HG02610 (cell line): Measurements from ENCODE around the gene PAIP2B.
A peak's percentile ranks its signal among the peaks of the same experiment; 100 is the strongest.
"Not testable (repeated sequence)": the region's sequence is repeated elsewhere in the genome, so short reads cannot be mapped to it uniquely, and the experiment has no call there.

Experiments
- ATAC-seq: cut with Tn5 transposase; IDR thresholded peaks from one replicate; pipeline ENCODE4 v1.9.1; 2021; ENCODE audit warnings: mild to moderate bottlenecking, moderate library complexity; ENCODE audit not compliant: unreplicated experiment

Gene PAIP2B, protein sequence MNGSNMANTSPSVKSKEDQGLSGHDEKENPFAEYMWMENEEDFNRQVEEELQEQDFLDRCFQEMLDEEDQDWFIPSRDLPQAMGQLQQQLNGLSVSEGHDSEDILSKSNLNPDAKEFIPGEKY

DNA sequence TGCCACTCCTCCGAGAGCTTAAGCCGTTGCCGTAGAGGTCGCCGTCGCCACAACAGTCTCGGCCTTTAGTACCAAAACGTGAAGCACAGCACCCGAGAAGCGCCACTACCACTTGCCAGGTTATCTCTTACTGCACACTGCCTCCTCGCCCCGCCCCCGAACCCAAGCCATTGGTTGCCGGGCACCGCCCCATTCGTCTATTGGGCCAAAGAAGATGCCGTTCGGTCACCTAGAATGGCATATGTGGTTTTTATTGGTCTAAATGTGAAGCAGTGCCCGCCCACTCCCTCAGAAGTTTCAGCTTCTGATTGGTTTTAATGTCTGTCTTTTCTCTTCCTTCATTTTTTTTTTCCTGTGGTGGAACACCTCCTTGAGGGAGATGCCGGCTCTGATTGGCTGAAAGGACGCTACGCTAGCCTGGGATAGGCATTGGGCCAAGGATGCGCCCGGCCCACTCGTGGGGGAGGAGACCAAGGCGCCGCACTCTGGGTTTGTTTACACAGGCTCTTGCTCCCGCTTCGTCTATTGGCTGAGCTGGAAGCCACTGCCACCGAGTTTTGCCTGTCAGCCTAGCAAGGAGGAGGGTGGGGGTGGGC is at the start of gene PAIP2B:
TSS of gene PAIP2B (minus strand) at position 139 of the 596 bp plus-strand sequence. CDS start 24,514 bp downstream, outside the sequence.
- peak; percentile 98 for ATAC-seq

DNA sequence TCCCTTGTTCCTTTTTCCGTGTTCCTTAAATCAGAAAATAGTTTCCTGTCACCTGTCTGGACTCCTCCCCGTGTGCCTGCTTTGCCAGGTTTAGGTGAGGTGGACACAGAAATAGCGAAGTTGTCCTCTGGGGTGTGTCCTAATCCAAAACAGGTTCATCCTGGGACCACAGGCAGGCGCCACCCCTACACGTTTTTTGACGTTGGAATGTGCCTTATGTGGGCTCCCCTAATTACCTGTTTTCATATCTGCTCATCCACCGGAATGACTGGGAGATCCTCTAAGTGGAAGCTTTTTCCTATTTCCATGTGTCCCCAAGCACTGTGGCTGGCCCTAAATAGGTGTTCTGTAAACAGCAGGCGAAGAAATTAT is 49.0 kb upstream of the PAIP2B start:
- ATAC-seq, result no peak

GRCh38 chr2:71269511-71270090 is 42.7 kb upstream of the PAIP2B start:
- no peak for ATAC-seq

- ATAC-seq, result no peak
Measured at GRCh38 chr2:71263386-71263785, 36.5 kb upstream of the PAIP2B start.

DNA sequence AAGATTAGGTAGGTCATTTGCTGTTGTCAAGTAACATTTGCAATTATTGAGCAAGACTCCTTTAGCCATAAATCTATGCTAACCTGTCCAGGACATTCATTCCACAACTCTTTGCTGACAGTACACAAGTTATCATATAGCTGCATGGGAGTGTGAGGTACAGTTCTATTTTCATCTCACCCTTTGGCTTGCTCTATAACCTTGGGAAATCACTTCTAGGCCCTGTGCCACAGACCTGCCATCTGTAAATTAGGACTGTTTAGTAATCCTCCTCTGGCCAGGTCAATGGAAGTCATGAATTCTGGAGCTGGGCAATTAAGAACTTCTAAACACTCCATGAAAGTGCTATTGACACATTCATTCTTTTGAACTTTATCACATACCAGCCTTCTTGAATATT is 34.6 kb upstream of the PAIP2B start:
- no peak for ATAC-seq

- ATAC-seq, result no peak
Measured at GRCh38 chr2:71256421-71256820, 29.5 kb upstream of the PAIP2B start.

- no peak for ATAC-seq
Measured at GRCh38 chr2:71254776-71255175, 27.9 kb upstream of the PAIP2B start.

GRCh38 chr2:71254078-71254477 is 27.2 kb upstream of the PAIP2B start:
- ATAC-seq, result no peak

- ATAC-seq, result no peak
Measured at GRCh38 chr2:71253476-71253875, 26.6 kb upstream of the PAIP2B start.

DNA sequence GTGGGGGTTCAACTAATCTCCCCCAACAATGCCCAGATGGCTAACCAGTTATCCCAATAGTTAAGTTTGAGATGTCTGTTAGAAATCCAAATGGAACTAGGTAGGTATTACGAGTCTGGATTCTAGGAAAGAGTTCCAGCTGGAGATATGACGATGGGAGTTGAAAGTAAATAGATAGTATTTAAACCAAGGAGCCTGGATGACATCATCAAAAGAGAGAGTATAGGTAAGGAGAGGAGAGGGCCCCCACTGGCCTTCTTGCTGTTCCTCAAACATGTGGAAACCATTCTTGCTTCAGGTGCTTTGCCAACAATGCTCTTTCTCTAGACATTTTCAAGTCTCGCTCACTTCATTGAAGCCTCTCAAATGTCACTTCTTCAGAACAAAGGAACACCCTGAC is 26.0 kb upstream of the PAIP2B start:
- ATAC-seq, result no peak

GRCh38 chr2:71250935-71251334 is 24.0 kb upstream of the PAIP2B start:
- ATAC-seq, result no peak

DNA sequence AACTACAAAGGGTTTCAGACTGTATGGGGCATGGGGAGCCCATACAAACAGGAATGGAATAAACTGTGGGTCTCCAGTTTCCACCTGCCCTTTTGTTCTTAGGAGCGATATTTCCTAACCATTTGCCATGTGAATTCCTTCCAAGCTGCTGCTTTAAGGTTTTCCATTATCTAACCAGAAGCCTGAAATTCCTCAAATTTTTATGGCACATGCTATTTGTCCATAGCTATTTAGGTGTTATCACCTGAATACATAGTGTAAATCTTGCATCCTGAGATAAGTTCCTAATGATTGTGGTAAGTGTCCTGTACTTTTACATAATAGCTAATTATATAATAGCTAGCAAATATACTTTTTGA is 17.4 kb upstream of the PAIP2B start:
- no peak for ATAC-seq

DNA sequence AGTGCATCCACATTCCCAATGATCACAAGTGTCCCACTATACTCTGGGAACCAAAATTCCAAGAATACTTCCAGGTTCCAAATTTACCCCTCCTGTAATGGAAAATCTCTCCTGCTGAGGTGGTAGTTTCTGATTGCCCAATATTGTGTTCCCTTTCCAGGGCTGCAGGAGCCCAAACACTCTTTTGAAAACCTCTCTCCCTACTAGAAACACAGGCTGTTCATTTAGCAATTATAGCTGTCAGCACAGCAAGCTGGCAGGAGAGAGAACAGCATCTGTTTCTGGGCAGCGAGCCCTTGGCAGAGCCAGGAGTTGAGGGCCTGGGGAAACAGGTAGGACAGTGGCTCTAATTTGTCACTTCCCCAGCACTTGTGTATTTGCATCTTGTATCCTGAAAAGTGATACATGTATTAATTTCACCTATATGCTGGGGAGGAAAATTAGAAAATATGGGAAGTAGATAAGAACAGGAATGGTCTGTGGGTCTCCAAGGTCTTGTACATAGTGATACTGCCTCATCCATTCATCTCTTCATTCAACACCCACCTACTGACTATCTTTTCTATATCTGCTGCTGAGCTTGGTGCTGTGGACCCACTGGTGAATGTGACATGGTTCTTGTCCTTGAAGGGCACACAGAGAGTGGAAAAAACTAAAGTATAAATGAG is 16.9 kb upstream of the PAIP2B start:
- no peak for ATAC-seq

DNA sequence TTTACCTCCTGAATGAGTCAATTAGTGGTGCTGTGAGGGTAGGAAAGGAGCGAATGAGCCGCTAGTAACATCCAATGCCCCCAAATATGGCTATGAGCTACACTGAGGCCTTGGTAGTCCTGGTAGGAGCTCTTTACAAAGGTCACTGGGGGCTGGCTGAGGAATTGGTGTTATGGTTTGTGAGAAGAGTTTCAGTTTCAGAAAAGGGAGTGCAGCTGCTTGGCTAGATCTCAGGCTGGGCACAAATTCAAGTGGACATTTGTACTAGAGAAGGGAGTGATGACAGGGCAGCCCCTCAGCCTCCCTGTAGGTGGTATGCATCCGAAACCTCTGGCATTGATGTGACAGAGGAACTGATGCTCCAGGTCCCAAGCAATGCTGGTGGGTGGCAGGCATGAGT is 13.9 kb upstream of the PAIP2B start:
- ATAC-seq, result no peak

GRCh38 chr2:71238089-71238488 is 11.2 kb upstream of the PAIP2B start:
- no peak for ATAC-seq

- ATAC-seq, result no peak
Measured at GRCh38 chr2:71235930-71236587, 9.2 kb upstream of the PAIP2B start.

DNA sequence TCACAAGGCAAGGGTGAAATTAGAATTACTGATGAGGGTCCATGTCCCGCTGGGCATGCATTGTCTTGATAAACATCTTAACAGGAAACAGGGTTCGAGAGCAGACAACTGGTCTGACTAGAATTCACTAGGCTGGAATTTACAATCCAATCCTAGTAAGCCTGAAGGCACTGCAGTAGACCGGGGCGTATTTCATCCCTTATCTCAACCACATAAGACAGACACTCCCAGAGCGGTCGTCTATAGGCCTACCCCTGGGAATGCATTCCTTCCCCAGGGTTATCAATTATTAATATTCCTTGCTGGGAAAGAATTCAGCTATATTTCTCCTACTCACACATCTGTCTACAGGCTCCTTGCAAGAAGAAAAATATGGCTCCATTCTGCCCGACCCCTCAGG is 6.2 kb upstream of the PAIP2B start:
- not testable (repeated sequence) for ATAC-seq

DNA sequence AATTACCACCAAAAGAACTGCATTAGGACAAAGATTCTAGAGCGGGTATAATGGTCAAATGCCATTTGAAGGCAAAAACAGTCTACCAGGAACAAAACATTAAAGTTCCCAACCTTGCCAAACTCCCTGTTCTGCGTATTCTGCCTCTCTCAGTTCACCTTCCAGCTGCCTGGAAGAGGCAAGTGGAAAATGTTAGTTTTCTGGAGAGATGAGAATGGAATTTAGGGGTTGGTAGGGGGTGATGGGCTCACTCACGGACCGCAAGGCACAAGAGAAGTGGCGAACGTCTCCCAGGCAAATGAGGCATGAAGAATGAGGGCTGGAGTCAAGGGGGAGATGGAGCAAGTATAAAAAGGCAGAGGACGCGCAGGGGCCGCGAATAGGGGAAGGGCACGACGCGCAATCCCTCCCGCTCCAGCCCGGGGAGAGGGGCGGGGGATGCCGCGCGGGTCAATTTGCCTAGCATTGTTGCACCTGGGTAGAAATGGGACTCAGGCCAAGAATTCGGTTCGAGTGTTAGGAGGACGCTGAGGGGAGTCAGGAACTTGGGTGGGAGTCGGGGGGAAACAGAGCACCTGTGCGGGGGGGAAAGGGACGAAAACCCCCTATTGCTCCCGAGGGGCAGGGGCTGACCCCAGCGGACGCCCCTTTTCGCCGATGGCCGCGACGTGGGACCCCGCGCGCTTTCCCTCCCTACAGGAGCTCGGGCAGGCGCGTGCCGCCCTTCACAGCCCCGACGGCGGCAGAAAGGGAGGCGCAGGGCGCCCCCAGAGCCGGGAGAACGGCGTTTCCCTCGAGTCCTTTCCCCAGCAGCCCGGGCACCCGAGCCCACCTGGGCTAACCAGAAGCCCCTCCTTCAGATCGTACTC is 573 bp downstream of the PAIP2B start:
- ATAC-seq, result peak; percentile 8

GRCh38 chr2:71224935-71225334 is 2.0 kb downstream of the PAIP2B start:
- ATAC-seq, result no peak

- ATAC-seq, result no peak
Measured at GRCh38 chr2:71224457-71224856, 2.4 kb downstream of the PAIP2B start.

DNA sequence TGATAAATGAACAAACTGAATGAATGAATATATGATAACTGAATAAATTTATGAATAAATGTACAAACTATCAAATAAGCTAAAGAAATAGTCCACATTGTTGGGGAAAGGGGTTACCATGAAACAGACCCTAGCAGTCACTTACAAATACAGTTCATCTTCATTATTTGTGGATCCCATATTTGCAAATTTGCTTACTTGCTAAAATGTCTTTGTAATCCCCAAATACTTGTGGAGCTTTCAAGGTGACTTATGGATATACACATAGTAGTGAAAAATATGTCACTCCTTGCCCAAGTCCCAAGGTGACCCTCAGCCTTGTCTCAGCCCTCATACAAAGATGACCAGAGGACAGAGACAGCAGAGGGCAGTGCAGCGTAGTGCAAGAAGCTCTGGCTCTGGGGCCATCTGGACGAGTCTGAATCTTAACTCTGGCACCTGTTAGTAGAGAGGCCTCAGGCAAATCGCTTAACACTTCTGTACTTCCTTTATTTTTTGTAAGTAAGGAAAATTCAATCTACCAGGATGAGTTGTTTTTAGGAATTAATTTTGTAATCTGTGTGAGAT is 3.1 kb downstream of the PAIP2B start:
- ATAC-seq, result no peak
